ENCODE results near the gene MAF.

Gene MAF

GRCh38 chr16:79571065-79571902 lies 29.3 kb downstream of the MAF start:
- no peaks in the 10 kb centered on the region for H3K79me2 ChIP-seq
- no peaks in the 10 kb centered on the region for H3K27me3 ChIP-seq (ENCODE audit: control insufficient read depth, insufficient read depth, low read length)
- no peak overlapping the region for H3K4me3 ChIP-seq (ENCODE audit: low read depth, low read length)
- no peaks in the 10 kb centered on the region for H3K36me3 ChIP-seq (ENCODE audit: control insufficient read depth, insufficient read depth, low read length)
- TF ChIP-seq CTCF (IDR thresholded peaks at IDR 0.05), result no peak
- H3K4me2 ChIP-seq (ENCODE audit: low read length), result no peak overlapping the region
- H3K9me3 ChIP-seq (ENCODE audit: control insufficient read depth, low read length), result no peaks in the 10 kb centered on the region
- H3K27ac ChIP-seq, result no peak overlapping the region
- no peak overlapping the region for H3K9ac ChIP-seq
- H2AFZ ChIP-seq, result no peak overlapping the region
- peaks cover 6% of the 10 kb centered on the region for H3K4me1 ChIP-seq

GRCh38 chr16:79564671-79565107 lies 35.8 kb downstream of the MAF start:
- H3K79me2 ChIP-seq, result no peaks in the 10 kb centered on the region
- no peak overlapping the region for H3K9ac ChIP-seq
- no peak for TF ChIP-seq CTCF (IDR thresholded peaks at IDR 0.05)
- H3K4me2 ChIP-seq (ENCODE audit: low read length), result no peak overlapping the region
- no peaks in the 10 kb centered on the region for H3K9me3 ChIP-seq (ENCODE audit: control insufficient read depth, low read length)
- no peaks in the 10 kb centered on the region for H3K36me3 ChIP-seq (ENCODE audit: control insufficient read depth, insufficient read depth, low read length)
- H2AFZ ChIP-seq, result no peak overlapping the region
- no peaks in the 10 kb centered on the region for H3K4me1 ChIP-seq
- no peak overlapping the region for H3K27ac ChIP-seq
- no peaks in the 10 kb centered on the region for H3K27me3 ChIP-seq (ENCODE audit: control insufficient read depth, insufficient read depth, low read length)
- no peak overlapping the region for H3K4me3 ChIP-seq (ENCODE audit: low read depth, low read length)

GRCh38 chr16:79563921-79564320 lies 36.6 kb downstream of the MAF start:
- Histone ChIP-seq H3K9ac (no peak overlapping the region), H3K36me3 (ENCODE audit: control insufficient read depth, insufficient read depth, low read length) (no peaks in the 10 kb centered on the region), H3K79me2 (no peaks in the 10 kb centered on the region), H2AFZ (no peak overlapping the region), H3K4me2 (ENCODE audit: low read length) (no peak overlapping the region), H3K9me3 (ENCODE audit: control insufficient read depth, low read length) (no peaks in the 10 kb centered on the region), H3K27ac (no peak overlapping the region), H3K27me3 (ENCODE audit: control insufficient read depth, insufficient read depth, low read length) (no peaks in the 10 kb centered on the region), H3K4me1 (no peaks in the 10 kb centered on the region), H3K4me3 (ENCODE audit: low read depth, low read length) (no peak overlapping the region)
- TF ChIP-seq CTCF (IDR thresholded peaks at IDR 0.05), result no peak

- Histone ChIP-seq H2AFZ (no peak overlapping the region), H3K9me3 (ENCODE audit: control insufficient read depth, low read length) (no peaks in the 10 kb centered on the region), H3K4me1 (no peaks in the 10 kb centered on the region), H3K27ac (no peak overlapping the region), H3K9ac (no peak overlapping the region), H3K4me3 (ENCODE audit: low read depth, low read length) (no peak overlapping the region), H3K4me2 (ENCODE audit: low read length) (no peak overlapping the region), H3K36me3 (ENCODE audit: control insufficient read depth, insufficient read depth, low read length) (no peaks in the 10 kb centered on the region), H3K27me3 (ENCODE audit: control insufficient read depth, insufficient read depth, low read length) (no peaks in the 10 kb centered on the region), H3K79me2 (no peaks in the 10 kb centered on the region)
- TF ChIP-seq CTCF (IDR thresholded peaks at IDR 0.05), result no peak
Measured at GRCh38 chr16:79562166-79562823, 38.2 kb downstream of the MAF start.

Data from parathyroid adenoma (tissue), 2 donors.